HEK293 (cell line): Measurements from ENCODE around the gene MTMR3.

ENCODE experiments used
- CTCF ChIA-PET: fragments of 350-600 bp; formaldehyde crosslinking; extraction: SDS; loops from one replicate; lab custom pipeline; 2021; ENCODE audit warnings: antibody characterized with exemption; lab: Yijun Ruan, JAX
- POLR2A ChIA-PET: fragments of 300-600 bp; formaldehyde crosslinking; extraction: SDS; loops from one replicate; lab custom pipeline; 2020; ENCODE audit warnings: antibody characterized with exemption, inconsistent platforms; lab: Yijun Ruan, JAX
- H3K27ac ChIP-seq: fragments of 200-500 bp; sonication (Bioruptor generic); 2 replicates; pipeline ENCODE4 v1.5.1; 2014; ENCODE audit warnings: low read depth, low read length, control low read depth, inconsistent platforms; ENCODE audit errors: extremely low read depth
- H3K36me3 ChIP-seq, 2 experiments: fragments of 200-500 bp in 1 of 2; sonication (Bioruptor generic) in 1 of 2; 1 replicate in 1 of 2; 2 replicates in 1 of 2; pipeline ENCODE4 v1.5.1; 2014 to 2017; ENCODE audit warnings: inconsistent platforms in 2 of 2, low read length in 2 of 2; ENCODE audit not compliant: control insufficient read depth in 2 of 2, insufficient read depth in 1 of 2
- H3K4me1 ChIP-seq: fragments of 200-500 bp; sonication (Bioruptor generic); 2 replicates; pipeline ENCODE4 v1.5.1; 2014; ENCODE audit warnings: mild to moderate bottlenecking, low read length, inconsistent platforms; ENCODE audit not compliant: control insufficient read depth, insufficient read depth
- H3K4me3 ChIP-seq: 2 replicates; pipeline ENCODE4 v1.5.1; 2011; ENCODE audit warnings: low read depth, mild to moderate bottlenecking, control low read depth, low read length, moderate library complexity
- H3K9me3 ChIP-seq: fragments of 200-500 bp; sonication (Bioruptor generic); 2 replicates; pipeline ENCODE4 v1.5.1; 2014; ENCODE audit warnings: low read depth, low read length, inconsistent platforms; ENCODE audit not compliant: control insufficient read depth, insufficient read depth
- FEZF1 ChIP-seq: fragments of 450-650 bp; formaldehyde crosslinking; IDR thresholded peaks from 2 replicates; pipeline ENCODE4 v1.5.1; 2016; ENCODE audit warnings: missing biosample characterization, missing genetic modification characterization
- KLF7 ChIP-seq: fragments of 450-650 bp; formaldehyde crosslinking; IDR thresholded peaks from 2 replicates; pipeline ENCODE4 v1.5.1; 2016; ENCODE audit warnings: missing biosample characterization, missing genetic modification characterization, borderline replicate concordance
- PRDM6 ChIP-seq: fragments of 450-650 bp; formaldehyde crosslinking; IDR thresholded peaks from 2 replicates; pipeline ENCODE4 v1.5.1; 2017; ENCODE audit warnings: missing biosample characterization, missing genetic modification characterization
- ZBTB48 ChIP-seq: fragments of 450-650 bp; formaldehyde crosslinking; IDR thresholded peaks from 2 replicates; pipeline ENCODE4 v1.5.1; 2016; ENCODE audit warnings: missing biosample characterization, missing genetic modification characterization
- ZFHX2 ChIP-seq: fragments of 450-650 bp; formaldehyde crosslinking; conservative IDR thresholded peaks from 2 replicates; pipeline ENCODE4 v1.5.1; 2016; ENCODE audit warnings: missing biosample characterization, missing genetic modification characterization
- ZIC2 ChIP-seq: fragments of 450-650 bp; formaldehyde crosslinking; IDR thresholded peaks from 2 replicates; pipeline ENCODE4 v1.5.1; 2016; ENCODE audit warnings: missing biosample characterization, missing genetic modification characterization
- ZNF10 ChIP-seq: fragments of 450-650 bp; formaldehyde crosslinking; IDR thresholded peaks from 2 replicates; pipeline ENCODE4 v1.5.1; 2017; ENCODE audit warnings: missing biosample characterization, missing genetic modification characterization
- ZNF174 ChIP-seq: fragments of 450-650 bp; formaldehyde crosslinking; IDR thresholded peaks from 2 replicates; pipeline ENCODE4 v1.5.0; 2017; ENCODE audit warnings: missing biosample characterization, mild to moderate bottlenecking, missing genetic modification characterization
- ZNF19 ChIP-seq: fragments of 450-650 bp; formaldehyde crosslinking; IDR thresholded peaks from 2 replicates; pipeline ENCODE4; 2016; ENCODE audit warnings: missing biosample characterization, missing genetic modification characterization, low read depth
- ZNF221 ChIP-seq: fragments of 450-650 bp; formaldehyde crosslinking; IDR thresholded peaks from 2 replicates; pipeline ENCODE4 v1.5.1; 2017; ENCODE audit warnings: missing biosample characterization, missing genetic modification characterization, borderline replicate concordance
- ZNF311 ChIP-seq: fragments of 450-650 bp; formaldehyde crosslinking; IDR thresholded peaks from 2 replicates; pipeline ENCODE4 v1.5.1; 2017; ENCODE audit warnings: missing biosample characterization, missing genetic modification characterization, borderline replicate concordance
- ZNF664 ChIP-seq: fragments of 450-650 bp; formaldehyde crosslinking; IDR thresholded peaks from 2 replicates; pipeline ENCODE4 v1.5.1; 2016; ENCODE audit warnings: missing biosample characterization, missing genetic modification characterization
- ZSCAN5A ChIP-seq: fragments of 450-650 bp; formaldehyde crosslinking; IDR thresholded peaks from 2 replicates; pipeline ENCODE4 v1.5.1; 2016; ENCODE audit warnings: missing biosample characterization, missing genetic modification characterization
- TF ChIP-seq, protein P1 (sequence below): fragments of 450-650 bp; formaldehyde crosslinking; IDR thresholded peaks from 2 replicates; pipeline ENCODE4 v1.5.1; 2016; ENCODE audit warnings: missing biosample characterization, missing genetic modification characterization
- TF ChIP-seq, protein P2 (sequence below): fragments of 450-650 bp; formaldehyde crosslinking; IDR thresholded peaks from 2 replicates; pipeline ENCODE4 v1.5.1; 2016; ENCODE audit warnings: missing biosample characterization, missing genetic modification characterization

The MTMR3 gene

GRCh38 chr22:29997516-29997915 lies 114.5 kb downstream of the MTMR3 start:
- ChIA-PET POLR2A (interaction anchor here (1.4 kb wide), 1 partner anchor 114 kb away, joined by 3 read pairs; the partner anchor contains the start of gene MTMR3), CTCF (interaction anchor here (0.6 to 3.4 kb wide), 6 partner anchors 8 to 362 kb away, joined by 3 to 50 read pairs (median 4); no protein-coding TSS in a partner anchor)
- no peak overlapping the region for H3K4me3 ChIP-seq
- no peaks in the 10 kb centered on the region for H3K9me3 ChIP-seq
- TF ChIP-seq ZBTB48 (tag by site-specific recombination) (no peak), ZNF221 (tag by site-specific recombination) (no peak), ZNF10 (tag by site-specific recombination) (no peak), KLF7 (tag by site-specific recombination) (no peak), ZNF664 (no peak)
- TF ChIP-seq, protein P1, sequence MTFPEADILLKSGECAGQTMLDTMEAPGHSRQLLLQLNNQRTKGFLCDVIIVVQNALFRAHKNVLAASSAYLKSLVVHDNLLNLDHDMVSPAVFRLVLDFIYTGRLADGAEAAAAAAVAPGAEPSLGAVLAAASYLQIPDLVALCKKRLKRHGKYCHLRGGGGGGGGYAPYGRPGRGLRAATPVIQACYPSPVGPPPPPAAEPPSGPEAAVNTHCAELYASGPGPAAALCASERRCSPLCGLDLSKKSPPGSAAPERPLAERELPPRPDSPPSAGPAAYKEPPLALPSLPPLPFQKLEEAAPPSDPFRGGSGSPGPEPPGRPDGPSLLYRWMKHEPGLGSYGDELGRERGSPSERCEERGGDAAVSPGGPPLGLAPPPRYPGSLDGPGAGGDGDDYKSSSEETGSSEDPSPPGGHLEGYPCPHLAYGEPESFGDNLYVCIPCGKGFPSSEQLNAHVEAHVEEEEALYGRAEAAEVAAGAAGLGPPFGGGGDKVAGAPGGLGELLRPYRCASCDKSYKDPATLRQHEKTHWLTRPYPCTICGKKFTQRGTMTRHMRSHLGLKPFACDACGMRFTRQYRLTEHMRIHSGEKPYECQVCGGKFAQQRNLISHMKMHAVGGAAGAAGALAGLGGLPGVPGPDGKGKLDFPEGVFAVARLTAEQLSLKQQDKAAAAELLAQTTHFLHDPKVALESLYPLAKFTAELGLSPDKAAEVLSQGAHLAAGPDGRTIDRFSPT (tag by site-specific recombination) = no peak
- H3K36me3 ChIP-seq = peaks cover 6 to 21% of the 10 kb centered on the region in 2 experiments; a peak in 2 of 3 replicates
- H3K4me1 ChIP-seq = peaks cover 37% of the 10 kb centered on the region
- no peak overlapping the region for H3K27ac ChIP-seq

GRCh38 chr22:29998627-29999384 lies 115.8 kb downstream of the MTMR3 start:
- ChIA-PET POLR2A (no interaction called here), CTCF (interaction anchor here (0.6 to 0.8 kb wide), 4 partner anchors 56 to 309 kb away, joined by 3 to 4 read pairs (median 3); no protein-coding TSS in a partner anchor)
- TF ChIP-seq PRDM6 (tag by site-specific recombination) (peak; percentile 63), ZIC2 (tag by site-specific recombination) (no peak), ZNF311 (tag by site-specific recombination) (no peak), ZNF174 (tag by site-specific recombination) (no peak), FEZF1 (tag by site-specific recombination) (peak; percentile 53), ZSCAN5A (tag by site-specific recombination) (no peak)
- TF ChIP-seq, protein P2, sequence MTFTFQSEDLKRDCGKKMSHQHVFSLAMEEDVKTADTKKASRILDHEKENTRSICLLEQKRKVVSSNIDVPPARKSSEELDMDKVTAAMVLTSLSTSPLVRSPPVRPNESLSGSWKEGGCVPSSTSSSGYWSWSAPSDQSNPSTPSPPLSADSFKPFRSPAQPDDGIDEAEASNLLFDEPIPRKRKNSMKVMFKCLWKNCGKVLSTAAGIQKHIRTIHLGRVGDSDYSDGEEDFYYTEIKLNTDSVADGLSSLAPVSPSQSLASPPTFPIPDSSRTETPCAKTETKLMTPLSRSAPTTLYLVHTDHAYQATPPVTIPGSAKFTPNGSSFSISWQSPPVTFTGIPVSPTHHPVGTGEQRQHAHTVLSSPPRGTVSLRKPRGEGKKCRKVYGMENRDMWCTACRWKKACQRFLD = no peak

GRCh38 chr22:30000566-30000965 lies 117.6 kb downstream of the MTMR3 start:
- POLR2A ChIA-PET = interaction anchor here (1.3 kb wide), 1 partner anchor 117 kb away, joined by 3 read pairs; no protein-coding TSS in a partner anchor
- TF ChIP-seq ZFHX2 (tag by site-specific recombination) (peak; percentile 42), PRDM6 (tag by site-specific recombination) (0 out of 2 replicates have a peak, but pooled peaks have one; percentile 42), ZNF19 (tag by site-specific recombination) (no peak)
- peaks cover 9% of the 10 kb centered on the region for H3K4me1 ChIP-seq
- CTCF ChIA-PET = interaction anchor here (0.9 to 1.2 kb wide), 3 partner anchors 9 to 395 kb away, joined by 3 to 4 read pairs (median 3); no protein-coding TSS in a partner anchor
- no peak overlapping the region for H3K4me3 ChIP-seq
- H3K36me3 ChIP-seq = peaks cover 7 to 41% of the 10 kb centered on the region in 2 experiments
- no peak overlapping the region for H3K27ac ChIP-seq
- no peaks in the 10 kb centered on the region for H3K9me3 ChIP-seq

More at GRCh38 chr22:29998627-29999384, 115.8 kb downstream of the MTMR3 start:
- H3K27ac ChIP-seq = no peak overlapping the region
- H3K4me1 ChIP-seq = peaks cover 24% of the 10 kb centered on the region
- H3K4me3 ChIP-seq = no peak overlapping the region
- H3K9me3 ChIP-seq = no peaks in the 10 kb centered on the region
- peaks cover 6 to 32% of the 10 kb centered on the region in 2 experiments; a peak in 2 of 3 replicates for H3K36me3 ChIP-seq
